Keratinocyte (primary cell): ENCODE results near the gene CACNA2D4.

Source experiments
- CTCF ChIP-seq, 3 experiments: IDR thresholded peaks in 1 of 3; conservative IDR thresholded peaks in 1 of 3; optimal IDR thresholded peaks in 1 of 3; 2 replicates in 2 of 3; 3 replicates in 1 of 3; pipeline versions ENCODE3 to v1.5.1; 2011; ENCODE audit warnings: low read length in 3 of 3, mild to moderate bottlenecking in 3 of 3, moderate library complexity in 2 of 3, control low read depth in 1 of 3, inconsistent platforms in 1 of 3; ENCODE audit not compliant: insufficient read depth in 2 of 3; ENCODE audit errors: extremely low read depth in 1 of 3
- EZH2 ChIP-seq: IDR thresholded peaks from one replicate; pipeline ENCODE4 v1.6.1; 2012; ENCODE audit warnings: inconsistent platforms, mild to moderate bottlenecking, low read length, moderate library complexity

- no peak for TF ChIP-seq EZH2
- TF ChIP-seq CTCF (optimal IDR thresholded peaks at IDR 0.05 in 1 of 3, IDR thresholded peaks at IDR 0.05 in 1 of 3, conservative IDR thresholded peaks at IDR 0.05 in 1 of 3; ENCODE audit: extremely low read depth in 1 of 3, insufficient read depth in 2 of 3, low read length in 3 of 3) = no peak
These were observed 126.0 kb downstream of the CACNA2D4 start for GRCh38 chr12:1792406-1792805.
